ENCODE results near the gene ARL4A. TPM values are rescaled to one million over a fixed set of nuclear protein-coding genes. Genes with fewer than 3 reads are reported as not detected.

The ARL4A gene
- total RNA-seq, 1 donor from 2014 or later, result 58.2 TPM

DNA sequence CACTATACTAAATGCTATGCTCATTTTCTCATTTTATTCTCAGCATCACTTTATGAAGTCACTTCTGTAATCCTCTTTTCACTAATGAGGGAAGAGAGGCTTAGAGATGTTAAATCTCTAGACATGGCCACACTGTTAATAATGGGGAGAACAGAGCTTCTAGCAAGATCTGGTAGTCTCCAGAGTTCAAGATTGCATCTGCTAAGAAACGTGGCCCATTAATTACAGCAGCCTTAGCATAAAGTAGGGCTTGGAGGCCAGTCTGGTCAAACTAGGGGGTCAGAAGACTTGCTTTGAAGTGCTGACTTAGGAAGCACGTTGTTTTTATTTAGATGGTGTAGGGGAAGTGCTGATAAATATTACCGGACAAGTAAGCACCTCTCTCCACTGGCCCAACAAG is 29.3 kb downstream of the ARL4A start:
- Histone ChIP-seq H3K9me3 (no peaks in the 10 kb centered on the region), H3K4me1 (peaks cover 57% of the 10 kb centered on the region), H3K4me3 (no peak overlapping the region), H3K27me3 (no peaks in the 10 kb centered on the region), H3K36me3 (no peaks in the 10 kb centered on the region), H3K27ac (peak overlapping the region; percentile 59)
- DNase-seq (ENCODE audit: extremely low spot score in 2 of 2), result no peak
- TF ChIP-seq POLR2AphosphoS5 (IDR thresholded peaks at IDR 0.05; ENCODE audit: insufficient read depth in 1 of 2, low read depth in 1 of 2) (no peak), POLR2A (IDR thresholded peaks at IDR 0.05) (no peak)
- TF ChIP-seq, protein P1, sequence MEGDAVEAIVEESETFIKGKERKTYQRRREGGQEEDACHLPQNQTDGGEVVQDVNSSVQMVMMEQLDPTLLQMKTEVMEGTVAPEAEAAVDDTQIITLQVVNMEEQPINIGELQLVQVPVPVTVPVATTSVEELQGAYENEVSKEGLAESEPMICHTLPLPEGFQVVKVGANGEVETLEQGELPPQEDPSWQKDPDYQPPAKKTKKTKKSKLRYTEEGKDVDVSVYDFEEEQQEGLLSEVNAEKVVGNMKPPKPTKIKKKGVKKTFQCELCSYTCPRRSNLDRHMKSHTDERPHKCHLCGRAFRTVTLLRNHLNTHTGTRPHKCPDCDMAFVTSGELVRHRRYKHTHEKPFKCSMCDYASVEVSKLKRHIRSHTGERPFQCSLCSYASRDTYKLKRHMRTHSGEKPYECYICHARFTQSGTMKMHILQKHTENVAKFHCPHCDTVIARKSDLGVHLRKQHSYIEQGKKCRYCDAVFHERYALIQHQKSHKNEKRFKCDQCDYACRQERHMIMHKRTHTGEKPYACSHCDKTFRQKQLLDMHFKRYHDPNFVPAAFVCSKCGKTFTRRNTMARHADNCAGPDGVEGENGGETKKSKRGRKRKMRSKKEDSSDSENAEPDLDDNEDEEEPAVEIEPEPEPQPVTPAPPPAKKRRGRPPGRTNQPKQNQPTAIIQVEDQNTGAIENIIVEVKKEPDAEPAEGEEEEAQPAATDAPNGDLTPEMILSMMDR (IDR thresholded peaks at IDR 0.05), result no peak
- intact Hi-C loops (cut with DNase I), result no loop called here

DNA sequence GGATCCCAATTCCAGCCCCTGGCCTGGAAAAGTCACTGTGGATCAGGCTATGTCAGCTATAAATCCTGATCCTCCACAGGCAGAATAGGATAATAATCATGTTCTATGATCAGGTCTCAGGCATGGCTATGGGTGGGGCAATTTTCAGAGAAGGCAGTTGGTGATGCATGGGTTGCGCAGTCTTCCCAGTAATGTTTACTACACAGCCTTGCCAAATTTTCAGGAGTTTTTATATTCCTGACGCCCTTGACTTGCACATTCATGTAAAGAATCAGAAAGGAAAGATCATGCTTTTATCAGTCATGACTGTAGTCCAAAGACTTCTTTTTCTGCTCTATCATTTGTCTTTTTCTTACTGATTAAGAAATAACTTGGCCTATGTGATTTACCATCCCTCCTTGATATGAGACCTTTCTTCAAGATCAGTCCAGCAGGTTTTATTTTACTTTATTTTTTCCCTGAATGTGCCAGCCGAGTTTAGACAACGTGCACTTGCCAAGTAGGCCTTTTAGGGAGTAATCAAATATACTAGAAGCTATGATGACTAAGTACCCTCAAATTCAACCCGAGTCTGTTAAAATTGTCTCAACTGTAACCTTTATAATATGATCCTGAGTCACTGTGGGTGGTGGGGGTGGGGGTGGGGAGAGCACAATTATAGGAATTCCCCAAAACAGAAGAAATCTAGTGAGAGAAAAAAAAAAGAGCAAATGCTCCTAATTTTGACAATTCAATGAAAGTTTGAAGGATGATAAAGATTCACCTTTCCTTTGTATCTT is 31.9 kb downstream of the ARL4A start:
- H3K9me3 ChIP-seq, result no peaks in the 10 kb centered on the region
- H3K27me3 ChIP-seq, result no peaks in the 10 kb centered on the region
- DNase-seq (ENCODE audit: extremely low spot score in 2 of 2), result peak in 1 of 2 donors; percentile 90
- TF ChIP-seq, protein P1 (IDR thresholded peaks at IDR 0.05), result no peak
- TF ChIP-seq POLR2AphosphoS5 (IDR thresholded peaks at IDR 0.05; ENCODE audit: insufficient read depth in 1 of 2, low read depth in 1 of 2) (peak in 1 of 2 donors; percentile 74), POLR2A (IDR thresholded peaks at IDR 0.05) (no peak)
- no peaks in the 10 kb centered on the region for H3K36me3 ChIP-seq
- peak overlapping the region; percentile 81 for H3K27ac ChIP-seq
- intact Hi-C loops (cut with DNase I), result no loop called here
- no peak overlapping the region for H3K4me3 ChIP-seq
- peaks cover 64% of the 10 kb centered on the region for H3K4me1 ChIP-seq

DNA sequence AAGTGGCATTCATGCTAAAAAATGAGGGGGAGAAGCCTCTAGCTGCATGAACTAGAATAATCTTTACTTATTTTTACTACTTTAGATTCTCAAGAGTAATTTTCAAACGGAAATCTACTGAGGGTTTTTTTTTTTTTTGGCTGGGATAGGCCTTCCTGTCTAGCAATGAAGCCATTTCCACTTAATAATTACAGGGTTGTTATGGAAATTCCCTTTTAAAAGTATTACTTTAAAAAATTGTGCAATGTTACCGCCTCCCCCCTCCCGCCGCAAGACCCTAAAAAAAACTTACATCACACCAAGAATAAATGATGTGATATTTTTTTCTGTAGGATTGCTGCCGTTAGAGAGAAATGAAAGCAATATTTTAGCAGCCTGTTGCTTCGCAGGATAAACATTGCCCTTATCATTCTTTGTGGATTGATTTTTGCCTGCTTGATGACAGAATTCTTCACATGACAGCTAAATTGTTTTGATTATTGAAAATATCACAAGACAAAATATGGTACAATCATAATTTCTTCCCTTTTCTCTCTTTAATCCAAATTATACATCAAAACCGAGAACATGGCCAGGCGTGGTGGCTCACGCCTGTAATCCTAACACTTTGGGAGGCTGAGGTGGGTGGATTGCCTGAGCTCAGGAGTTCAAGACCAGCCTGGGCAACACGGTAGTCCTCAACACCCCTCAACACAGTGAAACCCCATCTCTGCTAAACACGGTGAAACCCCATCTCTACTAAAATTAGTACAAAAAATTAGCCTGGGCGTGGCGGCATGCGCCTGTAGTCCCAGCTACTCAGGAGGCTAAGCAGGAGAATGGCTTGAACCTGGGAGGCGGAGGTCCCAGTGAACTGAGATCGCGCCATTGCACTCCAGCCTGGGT is 32.8 kb downstream of the ARL4A start:
- Histone ChIP-seq H3K4me3 (no peak overlapping the region), H3K9me3 (no peaks in the 10 kb centered on the region), H3K27ac (peak overlapping the region; percentile 81), H3K4me1 (peaks cover 57% of the 10 kb centered on the region), H3K27me3 (no peaks in the 10 kb centered on the region), H3K36me3 (no peaks in the 10 kb centered on the region)
- DNase-seq (ENCODE audit: extremely low spot score in 2 of 2), result no peak
- intact Hi-C loops (cut with DNase I), result no loop called here
- TF ChIP-seq POLR2A (IDR thresholded peaks at IDR 0.05) (no peak), POLR2AphosphoS5 (IDR thresholded peaks at IDR 0.05; ENCODE audit: insufficient read depth in 1 of 2, low read depth in 1 of 2) (no peak)
- TF ChIP-seq, protein P1 (IDR thresholded peaks at IDR 0.05), result no peak

DNA sequence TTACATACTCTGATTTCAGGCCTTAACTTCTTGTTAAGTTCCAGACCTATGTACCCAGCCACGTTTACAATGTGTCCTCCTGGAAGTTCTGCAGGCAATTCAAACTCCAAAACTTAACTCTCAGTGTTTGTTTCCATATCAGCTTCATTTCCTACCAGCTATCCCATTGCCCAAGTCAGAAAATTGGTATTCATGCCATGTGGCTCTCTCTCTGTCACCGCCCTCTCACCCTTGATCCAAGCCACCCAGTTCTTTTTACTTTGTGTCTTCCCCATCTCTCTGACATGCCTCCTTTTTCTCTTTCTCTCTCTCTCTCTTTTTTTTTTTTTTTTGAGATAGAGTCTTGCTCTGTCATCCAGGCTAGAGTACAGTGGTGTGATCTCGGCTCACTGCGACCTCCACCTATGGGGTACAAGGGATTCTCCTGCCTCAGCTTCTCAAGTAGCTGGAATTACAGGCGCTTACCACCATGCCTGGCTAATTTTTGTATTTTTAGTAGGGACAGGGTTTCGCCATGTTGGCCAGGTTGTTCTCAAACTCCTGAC is 33.9 kb downstream of the ARL4A start:
- TF ChIP-seq POLR2AphosphoS5 (IDR thresholded peaks at IDR 0.05; ENCODE audit: insufficient read depth in 1 of 2, low read depth in 1 of 2), result no peak
- Histone ChIP-seq H3K27me3 (no peaks in the 10 kb centered on the region), H3K4me1 (peaks cover 47% of the 10 kb centered on the region), H3K9me3 (no peaks in the 10 kb centered on the region), H3K27ac (no peak overlapping the region), H3K36me3 (no peaks in the 10 kb centered on the region), H3K4me3 (no peak overlapping the region)
- no peak for DNase-seq (ENCODE audit: extremely low spot score in 2 of 2)
- intact Hi-C loops (cut with DNase I), result no loop called here

DNA sequence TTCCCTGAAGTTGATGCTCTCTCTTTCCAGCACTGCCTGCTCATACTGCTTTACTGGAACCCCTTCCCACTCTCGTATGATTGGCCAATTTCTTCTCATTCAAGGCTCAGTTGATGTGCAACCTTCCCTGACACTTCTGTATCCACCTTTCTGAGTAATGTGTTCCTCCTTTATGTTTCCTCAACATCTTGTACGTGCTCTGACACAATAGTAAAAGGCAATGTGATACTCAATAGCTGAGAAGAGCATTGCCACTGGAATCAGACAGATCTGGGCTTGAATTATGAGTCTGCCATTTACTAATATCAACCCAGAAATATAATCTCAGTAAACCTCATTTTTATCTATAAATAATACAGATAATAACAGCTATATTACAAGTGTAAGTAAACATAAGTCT is 34.7 kb downstream of the ARL4A start:
- no peaks in the 10 kb centered on the region for H3K36me3 ChIP-seq
- H3K27ac ChIP-seq, result no peak overlapping the region
- peaks cover 39% of the 10 kb centered on the region for H3K4me1 ChIP-seq
- no peaks in the 10 kb centered on the region for H3K27me3 ChIP-seq
- no peak overlapping the region for H3K4me3 ChIP-seq
- H3K9me3 ChIP-seq, result no peaks in the 10 kb centered on the region
- TF ChIP-seq POLR2AphosphoS5 (IDR thresholded peaks at IDR 0.05; ENCODE audit: insufficient read depth in 1 of 2, low read depth in 1 of 2), result peak in 1 of 2 donors; percentile 46
- TF ChIP-seq POLR2A (IDR thresholded peaks at IDR 0.05), result no peak
- TF ChIP-seq, protein P1 (IDR thresholded peaks at IDR 0.05), result no peak
- intact Hi-C loops (cut with DNase I), result no loop called here
- no peak for DNase-seq (ENCODE audit: extremely low spot score in 2 of 2)

All from vagina (tissue), 2 donors.